ENCODE data around the gene RNF39. TPM values are rescaled to one million over a fixed set of nuclear protein-coding genes. Genes with fewer than 3 reads are reported as not detected.

Gene RNF39
- total and polyA plus RNA-seq, 4 experiments from 2014 or later: 0.21 TPM; not detected in 3

- no peaks in the 10 kb centered on the region for H3K36me3 ChIP-seq (ENCODE audit: insufficient read depth, low read length)
- DNase-seq: no peak
- Mint-ChIP-seq H3K4me3 (peak overlapping the region; percentile 62 to 88 (median 71)), H3K4me1 (peaks cover 28 to 64% (median 45%) of the 10 kb centered on the region in 4 donors), H3K36me3 (peaks cover 5 to 9% of the 10 kb centered on the region in 2 donors), H3K9me3 (peaks cover 0 to 3% (median 0%) of the 10 kb centered on the region in 8 donors), H3K27ac (peak overlapping the region; percentile 3 to 83 (median 31)), H3K27me3 (peaks cover 19 to 26% of the 10 kb centered on the region in 2 donors)
- peaks cover 41% of the 10 kb centered on the region for H3K4me1 ChIP-seq (ENCODE audit: insufficient read depth, low read length)
- ChIA-PET POLR2A (ENCODE audit: partially characterized antibody) (interaction anchor here (1.3 to 3.3 kb wide), 6 partner anchors 10 to 27 kb away, joined by 3 to 26 read pairs (median 8); partner anchors contain the start of genes POLR1H and PPP1R11), CTCF (ENCODE audit: partially characterized antibody) (interaction anchor here (0.9 to 3.0 kb wide), 3 partner anchors 9 to 28 kb away, joined by 3 to 15 read pairs (median 6); partner anchors contain the start of gene PPP1R11)
- no peaks in the 10 kb centered on the region for H3K9me3 ChIP-seq (ENCODE audit: control insufficient read depth in 1 of 2, low read length in 2 of 2)
- no peak overlapping the region for H3K4me3 ChIP-seq (ENCODE audit: low read length in 2 of 2)
- H3K27ac ChIP-seq (ENCODE audit: low read depth, low read length): no peak overlapping the region
- intact Hi-C loops (cut with micrococcal nuclease): no loop called here
- H3K27me3 ChIP-seq (ENCODE audit: insufficient read depth, low read length): peaks cover 4% of the 10 kb centered on the region
Measured at GRCh38 chr6:30075790-30076732, 492 bp upstream of the RNF39 start.

GRCh38 chr6:30074331-30075093 is 1.1 kb downstream of the RNF39 start:
- Mint-ChIP-seq H3K4me1 (peaks cover 36 to 78% (median 55%) of the 10 kb centered on the region in 4 donors), H3K4me3 (peak overlapping the region; percentile 66 to 85 (median 78)), H3K9me3 (peaks cover 0 to 3% (median 0%) of the 10 kb centered on the region in 8 donors), H3K27me3 (peaks cover 21 to 28% of the 10 kb centered on the region in 2 donors), H3K36me3 (peaks cover 18 to 23% of the 10 kb centered on the region in 2 donors), H3K27ac (peak overlapping the region in 4 of 7 donors; percentile 1 to 65 (median 32))
- intact Hi-C loops (cut with micrococcal nuclease): no loop called here
- peaks cover 10% of the 10 kb centered on the region for H3K36me3 ChIP-seq (ENCODE audit: insufficient read depth, low read length)
- no peak overlapping the region for H3K27ac ChIP-seq (ENCODE audit: low read depth, low read length)
- no peak for DNase-seq
- H3K9me3 ChIP-seq (ENCODE audit: control insufficient read depth in 1 of 2, low read length in 2 of 2): no peaks in the 10 kb centered on the region
- ChIA-PET POLR2A (ENCODE audit: partially characterized antibody) (interaction anchor here (1.4 to 2.6 kb wide), 3 partner anchors 9 to 27 kb away, joined by 3 to 26 read pairs (median 14); partner anchors contain the start of genes POLR1H and PPP1R11), CTCF (ENCODE audit: partially characterized antibody) (interaction anchor here (0.9 to 3.0 kb wide), 3 partner anchors 8 to 57 kb away, joined by 3 to 15 read pairs (median 6); partner anchors contain the start of gene PPP1R11)
- peaks cover 49% of the 10 kb centered on the region for H3K4me1 ChIP-seq (ENCODE audit: insufficient read depth, low read length)
- peak overlapping the region in 1 of 2 donors; percentile 15 for H3K4me3 ChIP-seq (ENCODE audit: low read length in 2 of 2)
- peaks cover 4% of the 10 kb centered on the region for H3K27me3 ChIP-seq (ENCODE audit: insufficient read depth, low read length)

- Histone ChIP-seq H3K27ac (ENCODE audit: low read depth, low read length) (no peak overlapping the region), H3K36me3 (ENCODE audit: insufficient read depth, low read length) (peaks cover 18% of the 10 kb centered on the region), H3K9me3 (ENCODE audit: control insufficient read depth in 1 of 2, low read length in 2 of 2) (no peaks in the 10 kb centered on the region), H3K27me3 (ENCODE audit: insufficient read depth, low read length) (peaks cover 4% of the 10 kb centered on the region), H3K4me3 (ENCODE audit: low read length in 2 of 2) (no peak overlapping the region), H3K4me1 (ENCODE audit: insufficient read depth, low read length) (peaks cover 49% of the 10 kb centered on the region)
- CTCF ChIA-PET (ENCODE audit: partially characterized antibody): interaction anchor here (0.9 to 2.1 kb wide), 2 partner anchors 28 to 57 kb away, joined by 3 to 6 read pairs; no protein-coding TSS in a partner anchor
- Mint-ChIP-seq H3K27me3 (peaks cover 21 to 28% of the 10 kb centered on the region in 2 donors), H3K4me3 (peak overlapping the region in 7 of 8 donors; percentile 41 to 85 (median 72)), H3K27ac (peak overlapping the region in 4 of 7 donors; percentile 11 to 56 (median 32)), H3K9me3 (peaks cover 0 to 3% (median 0%) of the 10 kb centered on the region in 8 donors), H3K4me1 (peaks cover 37 to 85% (median 56%) of the 10 kb centered on the region in 4 donors), H3K36me3 (peaks cover 23 to 32% of the 10 kb centered on the region in 2 donors)
- intact Hi-C loops (cut with micrococcal nuclease): no loop called here
- POLR2A ChIA-PET (ENCODE audit: partially characterized antibody): interaction anchor here (2.3 to 2.6 kb wide), 2 partner anchors 8 to 12 kb away, joined by 14 to 26 read pairs; partner anchors contain the start of genes POLR1H and PPP1R11
- no peak for DNase-seq
Measured at GRCh38 chr6:30073489-30074235, 1.9 kb downstream of the RNF39 start.

- peaks cover 20 to 29% of the 10 kb centered on the region in 2 donors for H3K27me3 Mint-ChIP-seq
- Histone ChIP-seq H3K9me3 (ENCODE audit: control insufficient read depth in 1 of 2, low read length in 2 of 2) (no peaks in the 10 kb centered on the region), H3K27me3 (ENCODE audit: insufficient read depth, low read length) (peaks cover 4% of the 10 kb centered on the region), H3K4me3 (ENCODE audit: low read length in 2 of 2) (no peak overlapping the region), H3K27ac (ENCODE audit: low read depth, low read length) (no peak overlapping the region), H3K4me1 (ENCODE audit: insufficient read depth, low read length) (peaks cover 52% of the 10 kb centered on the region), H3K36me3 (ENCODE audit: insufficient read depth, low read length) (peaks cover 24% of the 10 kb centered on the region)
- peaks cover 0 to 3% (median 0%) of the 10 kb centered on the region in 8 donors for H3K9me3 Mint-ChIP-seq
- H3K4me1 Mint-ChIP-seq: peaks cover 37 to 85% (median 58%) of the 10 kb centered on the region in 4 donors
- H3K4me3 Mint-ChIP-seq: peak overlapping the region in 5 of 8 donors; percentile 21 to 51 (median 49)
- ChIA-PET CTCF (ENCODE audit: partially characterized antibody) (interaction anchor here (0.9 kb wide), 1 partner anchor 13 kb away, joined by 3 read pairs; no protein-coding TSS in a partner anchor), POLR2A (ENCODE audit: partially characterized antibody) (interaction anchor here (1.8 kb wide), 1 partner anchor 11 kb away, joined by 8 read pairs; the partner anchor contains the start of gene POLR1H)
- no peak for DNase-seq
- intact Hi-C loops (cut with micrococcal nuclease): no loop called here
- peak overlapping the region in 2 of 7 donors; percentile 1 to 57 for H3K27ac Mint-ChIP-seq
- peaks cover 38 to 45% of the 10 kb centered on the region in 2 donors for H3K36me3 Mint-ChIP-seq
Measured at GRCh38 chr6:30071858-30072257, 3.7 kb downstream of the RNF39 start.

GRCh38 chr6:30071081-30071818 is 4.3 kb downstream of the RNF39 start:
- H3K27me3 Mint-ChIP-seq: peaks cover 20 to 29% of the 10 kb centered on the region in 2 donors
- peaks cover 44 to 45% of the 10 kb centered on the region in 2 donors for H3K36me3 Mint-ChIP-seq
- H3K9me3 ChIP-seq (ENCODE audit: control insufficient read depth in 1 of 2, low read length in 2 of 2): no peaks in the 10 kb centered on the region
- CTCF ChIA-PET (ENCODE audit: partially characterized antibody): interaction anchor here (0.9 kb wide), 1 partner anchor 12 kb away, joined by 3 read pairs; no protein-coding TSS in a partner anchor
- peaks cover 47% of the 10 kb centered on the region for H3K4me1 ChIP-seq (ENCODE audit: insufficient read depth, low read length)
- H3K9me3 Mint-ChIP-seq: peaks cover 0 to 3% (median 0%) of the 10 kb centered on the region in 8 donors
- H3K36me3 ChIP-seq (ENCODE audit: insufficient read depth, low read length): peaks cover 24% of the 10 kb centered on the region
- peak overlapping the region in 6 of 8 donors; percentile 21 to 51 (median 39) for H3K4me3 Mint-ChIP-seq
- H3K27ac Mint-ChIP-seq: peak overlapping the region in 1 of 7 donors; percentile 57
- no peak overlapping the region for H3K27ac ChIP-seq (ENCODE audit: low read depth, low read length)
- no peak overlapping the region for H3K4me3 ChIP-seq (ENCODE audit: low read length in 2 of 2)
- intact Hi-C loops (cut with micrococcal nuclease): no loop called here
- POLR2A ChIA-PET (ENCODE audit: partially characterized antibody): interaction anchor here (0.7 to 1.8 kb wide), 2 partner anchors 10 to 16 kb away, joined by 3 to 8 read pairs; partner anchors contain the start of gene POLR1H
- DNase-seq: peak in 1 of 5 donors; percentile 14
- peaks cover 4% of the 10 kb centered on the region for H3K27me3 ChIP-seq (ENCODE audit: insufficient read depth, low read length)
- peaks cover 34 to 85% (median 54%) of the 10 kb centered on the region in 4 donors for H3K4me1 Mint-ChIP-seq
